HepG2 (cell line): ENCODE measurements around the gene CMIP. TPM values are rescaled to one million over a fixed set of nuclear protein-coding genes. Genes with fewer than 3 reads are reported as not detected.

Experiments used
- ARNT ChIP-seq: fragments of 450-650 bp; IDR thresholded peaks from 2 replicates; pipeline ENCODE4 v1.6.1; 2017
- ATF1 ChIP-seq: IDR thresholded peaks from 2 replicates; pipeline ENCODE4 v1.6.1; 2016; ENCODE audit warnings: mild to moderate bottlenecking, control low read depth
- ETV5 ChIP-seq: IDR thresholded peaks from 2 replicates; pipeline ENCODE4 v1.6.1; 2018; ENCODE audit warnings: missing biosample characterization, missing genetic modification reagents, inconsistent platforms, borderline replicate concordance
- GATA4 ChIP-seq: sonication (generic); IDR thresholded peaks from 2 replicates; pipeline ENCODE4 v1.6.1; 2016; ENCODE audit warnings: antibody characterized with exemption, low read depth, borderline replicate concordance
- HIVEP1 ChIP-seq: sonication (generic); formaldehyde crosslinking; IDR thresholded peaks from 2 replicates; pipeline ENCODE4 v1.4.0; 2020; ENCODE audit warnings: mild to moderate bottlenecking, missing genetic modification reagents
- HOXA3 ChIP-seq: sonication (generic); formaldehyde crosslinking; IDR thresholded peaks from 2 replicates; pipeline ENCODE4 v1.5.0; 2020; ENCODE audit warnings: missing genetic modification reagents
- POLR2A ChIP-seq, 2 experiments: IDR thresholded peaks; 2 replicates each; pipeline ENCODE4 v1.6.1; 2011; ENCODE audit warnings: low read depth in 2 of 2, low read length in 2 of 2, mild to moderate bottlenecking in 1 of 2, moderate library complexity in 1 of 2; ENCODE audit not compliant: insufficient read depth in 1 of 2
- RBM22 ChIP-seq: fragments of 200-400 bp; formaldehyde crosslinking; optimal IDR thresholded peaks from 2 replicates; pipeline ENCODE3; 2017; ENCODE audit warnings: mild to moderate bottlenecking, low read length, moderate library complexity
- TEAD2 ChIP-seq: sonication (generic); formaldehyde crosslinking; IDR thresholded peaks from 2 replicates; pipeline ENCODE4 v1.9.0; 2021; ENCODE audit warnings: missing genetic modification reagents
- ZNF343 ChIP-seq: sonication (generic); formaldehyde crosslinking; IDR thresholded peaks from 2 replicates; pipeline ENCODE4 v1.4.0; 2020; ENCODE audit warnings: mild to moderate bottlenecking, missing genetic modification reagents
- ZNF746 ChIP-seq: sonication (generic); formaldehyde crosslinking; IDR thresholded peaks from 2 replicates; pipeline ENCODE4 v1.8.0; 2022; ENCODE audit warnings: mild to moderate bottlenecking, missing genetic modification reagents
- polyA plus RNA-seq, 8 experiments: library from polyadenylated mRNA; depleted of rRNA in 3 of 8; stranded (reverse) in 7 of 8; unstranded in 1 of 8; fragments of >200 nt; fragmentation: Illumina TruSeq in 4 of 8; extraction: Trizol in 4 of 8; gene quantifications; 2 replicates each; pipeline versions ENCODE4 v1.2.1 to v1.2.3, GENCODE V29; 2011 to 2016; ENCODE audit warnings: low read depth in 4 of 8, missing spikeins in 1 of 8, mixed read lengths in 1 of 8; ENCODE audit not compliant: insufficient read depth in 1 of 8
- total RNA-seq, 5 experiments: library from RNA; depleted of rRNA; stranded (reverse); fragments of >200 nt; fragmentation: Illumina TruSeq; extraction: Trizol; gene quantifications; 2 replicates each; pipeline ENCODE4 v1.2.3, GENCODE V29; 2016; ENCODE audit warnings: low read depth in 1 of 5
- TF ChIP-seq, protein P1 (sequence below): sonication (generic); formaldehyde crosslinking; IDR thresholded peaks from 2 replicates; pipeline ENCODE4 v1.5.1; 2020; ENCODE audit warnings: mild to moderate bottlenecking, missing genetic modification reagents, moderate library complexity
- TF ChIP-seq, protein P2 (sequence below): sonication (generic); formaldehyde crosslinking; IDR thresholded peaks from 2 replicates; pipeline ENCODE4 v1.8.1; 2022; ENCODE audit warnings: mild to moderate bottlenecking, missing genetic modification reagents
- TF ChIP-seq, protein P3 (sequence below): sonication (generic); formaldehyde crosslinking; IDR thresholded peaks from 2 replicates; pipeline ENCODE4 v1.4.0; 2020; ENCODE audit warnings: missing genetic modification reagents
- TF ChIP-seq, protein P4 (sequence below), 2 experiments: IDR thresholded peaks; 2 replicates each; pipeline ENCODE4 v1.6.1; 2011 to 2012; ENCODE audit warnings: low read length in 2 of 2, borderline replicate concordance in 1 of 2, low read depth in 1 of 2, mild to moderate bottlenecking in 1 of 2, moderate library complexity in 1 of 2
- TF ChIP-seq, protein P5 (sequence below): sonication (generic); formaldehyde crosslinking; IDR thresholded peaks from 2 replicates; pipeline ENCODE4 v1.5.0; 2020; ENCODE audit warnings: mild to moderate bottlenecking, missing genetic modification reagents

Gene CMIP
- total and polyA plus RNA-seq, 2 of the 13 experiments (the other 11 are each of a cell fraction or from before 2014, with no cell fraction given), result 10.9 to 18.1 TPM

DNA sequence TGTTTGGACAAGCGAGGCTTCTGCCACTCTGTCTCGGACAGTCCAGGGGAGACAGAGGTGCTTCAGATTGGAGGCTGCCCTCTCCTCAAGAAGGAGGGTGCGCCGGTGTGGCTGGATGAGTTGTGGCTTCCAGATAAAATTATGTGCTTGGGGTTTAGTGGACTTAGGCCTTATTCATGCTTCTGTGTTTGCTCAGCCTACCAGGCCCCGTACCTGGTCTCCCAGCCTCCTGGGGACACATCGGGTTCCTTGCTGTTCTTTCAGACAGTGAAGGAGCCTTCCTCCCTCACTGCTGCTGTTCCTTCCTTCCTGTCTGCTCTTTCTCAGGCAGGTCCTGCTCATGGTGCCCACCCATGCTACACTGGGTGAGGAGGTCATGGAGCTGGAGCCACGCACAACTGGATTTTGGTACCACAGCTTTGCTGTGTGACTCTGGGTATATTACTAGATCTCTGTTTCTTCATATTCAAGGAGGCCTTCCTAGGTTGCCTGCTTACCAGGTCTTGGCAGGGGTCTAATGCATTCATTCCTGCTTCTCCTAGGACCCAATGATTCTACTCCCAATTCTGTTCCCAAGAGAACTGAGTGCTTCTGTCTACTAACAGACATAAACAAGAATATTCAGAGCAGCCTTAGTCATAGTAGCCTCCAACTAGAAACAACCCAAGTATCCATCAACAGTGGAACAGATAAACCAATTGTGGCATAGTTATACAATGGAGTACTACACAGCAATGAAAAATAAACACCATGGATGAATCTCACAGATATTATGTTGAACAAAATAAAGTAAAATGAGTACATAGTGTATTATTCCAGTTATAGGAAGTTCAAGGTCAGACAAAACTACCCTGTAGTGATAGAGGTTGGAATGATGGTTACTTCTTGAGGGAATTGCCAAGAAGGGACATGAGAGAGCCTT lies 121.7 kb downstream of the CMIP start (continued):
- TF ChIP-seq, protein P1, sequence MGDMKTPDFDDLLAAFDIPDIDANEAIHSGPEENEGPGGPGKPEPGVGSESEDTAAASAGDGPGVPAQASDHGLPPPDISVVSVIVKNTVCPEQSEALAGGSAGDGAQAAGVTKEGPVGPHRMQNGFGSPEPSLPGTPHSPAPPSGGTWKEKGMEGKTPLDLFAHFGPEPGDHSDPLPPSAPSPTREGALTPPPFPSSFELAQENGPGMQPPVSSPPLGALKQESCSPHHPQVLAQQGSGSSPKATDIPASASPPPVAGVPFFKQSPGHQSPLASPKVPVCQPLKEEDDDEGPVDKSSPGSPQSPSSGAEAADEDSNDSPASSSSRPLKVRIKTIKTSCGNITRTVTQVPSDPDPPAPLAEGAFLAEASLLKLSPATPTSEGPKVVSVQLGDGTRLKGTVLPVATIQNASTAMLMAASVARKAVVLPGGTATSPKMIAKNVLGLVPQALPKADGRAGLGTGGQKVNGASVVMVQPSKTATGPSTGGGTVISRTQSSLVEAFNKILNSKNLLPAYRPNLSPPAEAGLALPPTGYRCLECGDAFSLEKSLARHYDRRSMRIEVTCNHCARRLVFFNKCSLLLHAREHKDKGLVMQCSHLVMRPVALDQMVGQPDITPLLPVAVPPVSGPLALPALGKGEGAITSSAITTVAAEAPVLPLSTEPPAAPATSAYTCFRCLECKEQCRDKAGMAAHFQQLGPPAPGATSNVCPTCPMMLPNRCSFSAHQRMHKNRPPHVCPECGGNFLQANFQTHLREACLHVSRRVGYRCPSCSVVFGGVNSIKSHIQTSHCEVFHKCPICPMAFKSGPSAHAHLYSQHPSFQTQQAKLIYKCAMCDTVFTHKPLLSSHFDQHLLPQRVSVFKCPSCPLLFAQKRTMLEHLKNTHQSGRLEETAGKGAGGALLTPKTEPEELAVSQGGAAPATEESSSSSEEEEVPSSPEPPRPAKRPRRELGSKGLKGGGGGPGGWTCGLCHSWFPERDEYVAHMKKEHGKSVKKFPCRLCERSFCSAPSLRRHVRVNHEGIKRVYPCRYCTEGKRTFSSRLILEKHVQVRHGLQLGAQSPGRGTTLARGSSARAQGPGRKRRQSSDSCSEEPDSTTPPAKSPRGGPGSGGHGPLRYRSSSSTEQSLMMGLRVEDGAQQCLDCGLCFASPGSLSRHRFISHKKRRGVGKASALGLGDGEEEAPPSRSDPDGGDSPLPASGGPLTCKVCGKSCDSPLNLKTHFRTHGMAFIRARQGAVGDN (CRISPR knock-in tag), result peak; percentile 33; the same call in 1 of the 2 replicates
- TF ChIP-seq, protein P2, sequence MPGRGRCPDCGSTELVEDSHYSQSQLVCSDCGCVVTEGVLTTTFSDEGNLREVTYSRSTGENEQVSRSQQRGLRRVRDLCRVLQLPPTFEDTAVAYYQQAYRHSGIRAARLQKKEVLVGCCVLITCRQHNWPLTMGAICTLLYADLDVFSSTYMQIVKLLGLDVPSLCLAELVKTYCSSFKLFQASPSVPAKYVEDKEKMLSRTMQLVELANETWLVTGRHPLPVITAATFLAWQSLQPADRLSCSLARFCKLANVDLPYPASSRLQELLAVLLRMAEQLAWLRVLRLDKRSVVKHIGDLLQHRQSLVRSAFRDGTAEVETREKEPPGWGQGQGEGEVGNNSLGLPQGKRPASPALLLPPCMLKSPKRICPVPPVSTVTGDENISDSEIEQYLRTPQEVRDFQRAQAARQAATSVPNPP, result no peak
- no peak for TF ChIP-seq GATA4
- no peak for TF ChIP-seq TEAD2 (CRISPR knock-in tag)
- TF ChIP-seq POLR2A (IDR thresholded peaks at IDR 0.05; ENCODE audit: insufficient read depth in 1 of 2, low read depth in 2 of 2, low read length in 2 of 2), result 0 out of 4 replicates have a peak, but pooled peaks of 1 of the 2 experiments have one; percentile 6
- no peak for TF ChIP-seq HIVEP1 (CRISPR knock-in tag)
- no peak for TF ChIP-seq ATF1 (CRISPR knock-in tag)
- 0 out of 2 replicates have a peak, but pooled peaks have one; percentile 25 for TF ChIP-seq HOXA3 (CRISPR knock-in tag)
- 0 out of 2 replicates have a peak, but pooled peaks have one; percentile 32 for TF ChIP-seq ZNF746 (CRISPR knock-in tag)
- TF ChIP-seq, protein P3, sequence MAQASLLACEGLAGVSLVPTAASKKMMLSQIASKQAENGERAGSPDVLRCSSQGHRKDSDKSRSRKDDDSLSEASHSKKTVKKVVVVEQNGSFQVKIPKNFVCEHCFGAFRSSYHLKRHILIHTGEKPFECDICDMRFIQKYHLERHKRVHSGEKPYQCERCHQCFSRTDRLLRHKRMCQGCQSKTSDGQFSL (CRISPR knock-in tag), result no peak
- TF ChIP-seq ZNF343, result no peak
- TF ChIP-seq ARNT, result no peak
- no peak for TF ChIP-seq ETV5 (CRISPR knock-in tag)
- TF ChIP-seq RBM22, result peak; percentile 46
- TF ChIP-seq, protein P4, sequence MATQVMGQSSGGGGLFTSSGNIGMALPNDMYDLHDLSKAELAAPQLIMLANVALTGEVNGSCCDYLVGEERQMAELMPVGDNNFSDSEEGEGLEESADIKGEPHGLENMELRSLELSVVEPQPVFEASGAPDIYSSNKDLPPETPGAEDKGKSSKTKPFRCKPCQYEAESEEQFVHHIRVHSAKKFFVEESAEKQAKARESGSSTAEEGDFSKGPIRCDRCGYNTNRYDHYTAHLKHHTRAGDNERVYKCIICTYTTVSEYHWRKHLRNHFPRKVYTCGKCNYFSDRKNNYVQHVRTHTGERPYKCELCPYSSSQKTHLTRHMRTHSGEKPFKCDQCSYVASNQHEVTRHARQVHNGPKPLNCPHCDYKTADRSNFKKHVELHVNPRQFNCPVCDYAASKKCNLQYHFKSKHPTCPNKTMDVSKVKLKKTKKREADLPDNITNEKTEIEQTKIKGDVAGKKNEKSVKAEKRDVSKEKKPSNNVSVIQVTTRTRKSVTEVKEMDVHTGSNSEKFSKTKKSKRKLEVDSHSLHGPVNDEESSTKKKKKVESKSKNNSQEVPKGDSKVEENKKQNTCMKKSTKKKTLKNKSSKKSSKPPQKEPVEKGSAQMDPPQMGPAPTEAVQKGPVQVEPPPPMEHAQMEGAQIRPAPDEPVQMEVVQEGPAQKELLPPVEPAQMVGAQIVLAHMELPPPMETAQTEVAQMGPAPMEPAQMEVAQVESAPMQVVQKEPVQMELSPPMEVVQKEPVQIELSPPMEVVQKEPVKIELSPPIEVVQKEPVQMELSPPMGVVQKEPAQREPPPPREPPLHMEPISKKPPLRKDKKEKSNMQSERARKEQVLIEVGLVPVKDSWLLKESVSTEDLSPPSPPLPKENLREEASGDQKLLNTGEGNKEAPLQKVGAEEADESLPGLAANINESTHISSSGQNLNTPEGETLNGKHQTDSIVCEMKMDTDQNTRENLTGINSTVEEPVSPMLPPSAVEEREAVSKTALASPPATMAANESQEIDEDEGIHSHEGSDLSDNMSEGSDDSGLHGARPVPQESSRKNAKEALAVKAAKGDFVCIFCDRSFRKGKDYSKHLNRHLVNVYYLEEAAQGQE (IDR thresholded peaks at IDR 0.05; ENCODE audit: borderline replicate concordance in 1 of 2, low read depth in 1 of 2, low read length in 2 of 2), result no peak
- TF ChIP-seq, protein P5, sequence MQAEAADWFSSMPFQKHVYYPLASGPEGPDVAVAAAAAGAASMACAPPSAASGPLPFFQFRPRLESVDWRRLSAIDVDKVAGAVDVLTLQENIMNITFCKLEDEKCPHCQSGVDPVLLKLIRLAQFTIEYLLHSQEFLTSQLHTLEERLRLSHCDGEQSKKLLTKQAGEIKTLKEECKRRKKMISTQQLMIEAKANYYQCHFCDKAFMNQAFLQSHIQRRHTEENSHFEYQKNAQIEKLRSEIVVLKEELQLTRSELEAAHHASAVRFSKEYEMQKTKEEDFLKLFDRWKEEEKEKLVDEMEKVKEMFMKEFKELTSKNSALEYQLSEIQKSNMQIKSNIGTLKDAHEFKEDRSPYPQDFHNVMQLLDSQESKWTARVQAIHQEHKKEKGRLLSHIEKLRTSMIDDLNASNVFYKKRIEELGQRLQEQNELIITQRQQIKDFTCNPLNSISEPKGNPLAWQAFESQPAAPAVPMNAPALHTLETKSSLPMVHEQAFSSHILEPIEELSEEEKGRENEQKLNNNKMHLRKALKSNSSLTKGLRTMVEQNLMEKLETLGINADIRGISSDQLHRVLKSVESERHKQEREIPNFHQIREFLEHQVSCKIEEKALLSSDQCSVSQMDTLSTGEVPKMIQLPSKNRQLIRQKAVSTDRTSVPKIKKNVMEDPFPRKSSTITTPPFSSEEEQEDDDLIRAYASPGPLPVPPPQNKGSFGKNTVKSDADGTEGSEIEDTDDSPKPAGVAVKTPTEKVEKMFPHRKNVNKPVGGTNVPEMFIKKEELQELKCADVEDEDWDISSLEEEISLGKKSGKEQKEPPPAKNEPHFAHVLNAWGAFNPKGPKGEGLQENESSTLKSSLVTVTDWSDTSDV, result no peak
